HG03565 (cell line): Measurements from ENCODE around the gene ZWINT.

Experiments
- ATAC-seq: cut with Tn5 transposase; IDR thresholded peaks from one replicate; pipeline ENCODE4 v1.9.1; 2021; ENCODE audit warnings: mild to moderate bottlenecking, moderate library complexity; ENCODE audit not compliant: unreplicated experiment

The ZWINT gene, protein sequence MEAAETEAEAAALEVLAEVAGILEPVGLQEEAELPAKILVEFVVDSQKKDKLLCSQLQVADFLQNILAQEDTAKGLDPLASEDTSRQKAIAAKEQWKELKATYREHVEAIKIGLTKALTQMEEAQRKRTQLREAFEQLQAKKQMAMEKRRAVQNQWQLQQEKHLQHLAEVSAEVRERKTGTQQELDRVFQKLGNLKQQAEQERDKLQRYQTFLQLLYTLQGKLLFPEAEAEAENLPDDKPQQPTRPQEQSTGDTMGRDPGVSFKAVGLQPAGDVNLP

DNA sequence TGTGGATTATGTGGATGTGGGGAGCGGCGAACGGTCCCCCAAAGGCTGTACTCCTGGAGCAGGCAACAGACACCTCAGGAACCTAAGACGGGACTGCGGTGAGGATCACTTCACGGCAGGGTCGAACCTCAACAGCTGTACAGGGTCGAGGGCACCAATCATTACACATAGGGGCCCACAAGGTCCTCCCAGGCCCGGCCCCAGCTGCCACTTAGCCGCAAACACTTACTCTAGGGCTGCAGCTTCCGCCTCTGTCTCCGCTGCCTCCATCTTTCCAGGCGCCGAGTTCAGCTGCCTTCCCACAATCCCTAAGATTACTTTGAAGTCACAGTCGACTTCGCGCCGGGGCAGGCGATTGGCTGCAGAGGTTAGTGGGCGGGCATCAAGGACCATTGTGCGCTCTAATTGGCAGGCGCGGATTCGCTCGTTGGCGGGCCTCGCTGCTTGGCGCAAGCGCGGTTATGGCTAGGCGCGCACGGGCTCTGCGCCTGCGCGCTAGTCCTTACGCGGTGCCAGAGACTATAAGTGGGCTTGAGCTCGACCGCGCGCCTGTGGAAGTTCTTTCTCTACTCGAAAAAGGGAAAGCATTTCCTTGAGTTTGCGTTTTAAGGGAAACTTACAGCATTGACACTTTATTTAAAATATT, at the start of gene ZWINT:
TSS of gene ZWINT (minus strand) at position 293 of the 646 bp plus-strand sequence. CDS start at position 270, 23 bp downstream.
- ATAC-seq = peak; percentile 98

DNA sequence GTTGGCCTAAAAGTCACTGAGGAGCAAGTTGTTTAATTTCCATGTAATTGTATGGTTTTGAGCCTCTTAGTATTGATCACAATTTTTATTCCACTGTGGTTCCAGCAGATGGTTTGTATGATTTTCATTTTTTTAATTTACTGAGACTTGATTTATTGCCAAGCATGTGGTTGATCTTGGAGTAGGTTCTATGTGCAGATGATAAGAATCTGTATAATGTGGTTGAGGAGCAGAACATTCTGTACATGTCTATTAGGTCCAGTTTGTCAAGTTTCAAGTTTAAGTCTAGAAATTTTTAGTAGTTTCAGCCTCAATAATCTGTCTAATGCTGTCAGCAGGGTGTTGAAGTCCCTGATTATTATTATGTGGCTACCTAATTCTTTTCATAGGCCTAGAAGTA, 22.7 kb upstream of the ZWINT start:
- no peak for ATAC-seq

DNA sequence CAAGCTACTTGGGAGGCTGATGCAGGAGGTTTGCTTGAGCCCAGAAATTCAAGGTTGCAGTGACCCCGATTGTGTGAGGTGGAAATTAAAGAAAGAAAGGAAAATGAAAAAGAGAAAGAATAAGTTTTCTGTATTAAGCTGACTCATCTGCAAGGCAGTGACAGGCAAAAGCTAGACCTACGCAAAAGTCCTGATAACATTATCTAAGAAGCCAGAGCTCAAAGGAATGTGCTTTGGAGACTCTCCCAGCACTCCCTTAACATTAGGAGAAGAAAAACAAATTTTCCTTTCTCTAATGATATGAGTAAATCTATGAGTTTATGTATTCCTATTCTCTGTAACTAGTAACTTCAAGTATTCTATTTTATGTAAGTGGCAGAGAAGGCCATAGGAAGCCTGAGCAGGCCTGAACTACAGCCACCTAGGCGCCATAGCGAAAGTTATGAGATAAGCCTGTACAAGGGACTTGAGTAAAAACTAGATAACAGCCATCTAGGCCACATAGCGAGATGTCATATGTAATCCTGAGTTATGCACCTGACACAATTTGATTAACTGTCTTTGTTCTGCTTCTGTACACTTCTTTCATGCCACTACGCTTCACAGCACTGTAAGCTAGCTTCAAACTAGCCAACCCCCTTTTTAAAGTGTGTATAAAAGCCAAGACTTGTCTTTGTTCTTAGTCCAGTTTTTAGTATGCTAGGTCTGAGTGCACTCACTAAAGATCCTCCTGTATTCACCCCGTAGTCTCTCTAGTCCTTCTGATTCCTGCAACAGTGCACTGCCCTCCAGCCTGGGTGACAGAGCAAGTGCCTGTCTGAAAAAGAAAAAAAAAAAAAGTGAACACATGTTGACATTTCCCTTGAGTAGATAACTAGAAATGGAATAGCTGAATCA, 9.4 kb upstream of the ZWINT start:
- ATAC-seq = no peak

DNA sequence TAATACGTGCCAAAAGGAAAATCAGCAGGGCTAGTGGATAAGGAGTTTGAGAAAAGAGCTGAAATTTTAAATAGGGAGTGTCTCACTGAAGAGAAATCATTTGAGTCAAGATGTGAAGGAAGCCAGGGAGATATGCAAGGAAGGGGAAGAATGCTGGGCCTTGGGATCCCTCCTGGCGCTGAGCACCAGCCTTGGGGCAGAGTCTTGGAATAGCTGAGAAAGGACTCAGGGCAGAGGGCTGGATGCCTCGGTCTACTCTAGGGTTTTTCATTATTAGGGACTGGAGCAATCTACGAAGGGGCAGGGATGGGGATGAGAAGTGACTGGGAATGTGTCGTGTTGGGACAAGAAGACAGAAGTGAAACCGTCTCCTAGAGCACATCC, 484 bp downstream of the ZWINT start:
- no peak for ATAC-seq

DNA sequence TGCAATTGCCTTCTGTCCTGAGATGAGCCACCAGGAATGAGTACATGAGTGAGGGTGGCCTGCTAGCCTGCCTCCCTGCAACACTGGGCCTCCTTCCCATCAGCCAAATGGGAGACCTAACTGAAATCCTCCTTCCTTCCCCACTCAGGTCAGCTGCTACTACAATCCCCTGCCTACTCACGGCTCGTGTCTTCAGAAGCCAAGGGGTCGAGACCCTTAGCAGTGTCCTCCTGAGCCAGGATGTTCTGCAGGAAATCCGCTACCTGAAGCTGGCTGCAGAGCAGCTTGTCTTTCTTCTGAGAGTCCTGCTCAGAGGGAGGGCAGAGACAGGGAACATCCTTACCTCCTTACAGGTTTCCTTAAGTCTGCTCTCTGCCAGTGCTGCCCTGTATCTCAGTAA, 1.2 kb downstream of the ZWINT start:
- no peak for ATAC-seq

DNA sequence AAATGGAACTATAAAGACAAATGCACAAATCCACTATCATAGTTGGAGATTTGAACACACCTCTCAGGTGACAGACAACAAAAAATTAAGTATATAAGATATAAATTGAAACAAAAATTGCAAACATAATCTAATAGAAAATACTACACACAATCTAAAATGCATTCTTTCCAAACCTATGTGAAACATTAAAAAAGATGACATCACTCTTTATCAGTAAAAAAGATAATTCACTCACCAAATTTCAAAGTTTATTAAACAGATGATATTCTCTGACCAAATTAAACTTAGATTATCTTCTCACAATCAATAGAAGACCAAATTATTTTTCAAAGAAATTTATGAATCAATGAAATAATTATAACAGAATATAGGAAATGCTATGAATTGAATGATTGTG, 4.0 kb downstream of the ZWINT start:
- no peak for ATAC-seq

DNA sequence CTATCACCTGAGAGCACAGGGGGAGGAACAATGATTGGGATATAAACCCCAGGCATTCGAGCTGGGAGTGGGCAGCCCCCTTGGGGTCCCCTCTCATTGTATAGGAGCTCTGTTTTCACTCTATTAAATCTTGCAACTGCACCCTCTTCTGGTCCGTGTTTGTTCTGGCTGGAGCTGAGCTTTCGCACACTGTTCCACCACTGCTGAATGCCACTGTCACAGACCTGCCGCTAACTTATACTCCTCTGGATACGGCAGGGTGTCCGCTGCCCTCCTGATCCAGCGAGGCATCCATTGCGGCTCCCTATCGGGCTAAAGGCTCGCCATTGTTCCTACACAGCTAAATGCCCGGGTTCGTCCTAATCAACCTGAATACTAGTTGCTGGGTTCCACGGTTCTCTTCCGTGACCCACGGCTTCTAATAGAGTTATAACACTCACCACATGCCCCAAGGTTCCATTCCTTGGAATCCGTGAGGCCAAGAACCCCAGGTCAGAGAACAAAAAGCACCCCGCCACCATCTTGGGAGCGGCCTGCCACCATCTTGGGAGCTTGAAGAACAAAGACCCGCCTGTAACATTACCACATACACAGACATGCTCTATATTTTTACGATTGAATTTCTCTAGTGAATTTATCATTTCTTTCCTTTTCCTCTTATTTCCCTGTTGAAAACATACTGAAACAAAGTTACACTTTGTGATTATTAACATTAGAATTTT, 9.0 kb downstream of the ZWINT start:
- ATAC-seq = no peak

DNA sequence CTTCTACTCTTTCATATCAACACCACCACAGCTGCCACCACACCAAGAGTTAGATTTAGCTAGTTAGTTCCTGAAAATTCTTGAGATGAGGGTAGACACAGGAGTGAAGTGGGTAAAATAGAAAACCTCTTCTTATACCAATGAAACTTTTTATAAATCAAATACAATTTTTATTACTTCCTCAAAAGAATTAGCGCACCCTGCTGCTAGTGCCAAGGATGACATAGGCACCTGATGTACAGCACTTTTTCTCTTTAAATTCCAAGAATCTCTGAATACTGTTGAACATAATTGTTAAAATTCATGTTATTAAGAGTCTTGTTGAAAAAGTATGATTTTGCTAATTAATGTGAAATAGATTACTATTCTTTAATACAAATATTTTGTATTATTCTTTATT, 11.4 kb downstream of the ZWINT start:
- ATAC-seq = no peak

DNA sequence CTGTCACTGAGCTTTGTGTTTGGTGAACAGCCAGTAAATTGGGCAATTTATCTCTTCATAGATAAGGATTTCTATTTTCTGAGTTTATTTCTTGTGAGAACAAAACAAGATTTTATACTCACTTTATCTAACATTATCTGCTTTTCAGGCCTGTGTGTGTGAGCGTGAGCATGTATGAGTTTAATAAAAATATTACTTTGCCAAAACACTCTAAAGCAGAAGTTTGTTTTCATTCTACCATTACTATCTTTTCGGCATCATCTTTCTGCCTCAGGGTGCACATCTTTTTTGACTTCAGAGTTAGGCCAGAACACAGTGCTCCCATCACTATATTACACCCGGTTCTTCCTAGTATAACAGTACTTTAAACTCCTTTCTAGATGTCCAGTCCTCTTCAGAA, 13.0 kb downstream of the ZWINT start:
- ATAC-seq = no peak

DNA sequence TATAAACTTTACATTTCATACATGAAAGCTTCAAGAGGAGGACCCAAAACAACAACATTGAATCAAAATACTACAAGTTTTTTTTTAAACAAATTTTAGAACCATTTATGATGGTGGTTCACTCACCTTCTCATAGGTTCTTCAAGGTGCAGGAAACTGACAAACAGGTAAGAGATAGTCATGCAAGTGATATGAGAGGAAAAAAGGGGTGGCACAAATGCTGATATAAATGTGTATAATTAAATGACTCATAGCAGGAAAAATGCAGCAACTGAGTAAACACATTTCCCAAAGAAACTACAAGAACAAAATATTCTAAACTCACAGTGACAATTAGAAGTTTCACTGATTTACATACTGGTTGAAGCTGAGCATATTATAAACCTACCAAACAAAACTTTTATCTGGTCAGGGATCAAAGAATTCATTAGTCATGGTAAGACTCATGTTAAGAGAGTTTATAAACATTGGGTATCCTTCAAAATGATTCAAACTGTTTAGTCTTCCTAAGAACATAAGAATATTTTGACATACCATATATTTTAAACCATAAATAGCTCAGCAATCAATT, 14.1 kb downstream of the ZWINT start:
- no peak for ATAC-seq

DNA sequence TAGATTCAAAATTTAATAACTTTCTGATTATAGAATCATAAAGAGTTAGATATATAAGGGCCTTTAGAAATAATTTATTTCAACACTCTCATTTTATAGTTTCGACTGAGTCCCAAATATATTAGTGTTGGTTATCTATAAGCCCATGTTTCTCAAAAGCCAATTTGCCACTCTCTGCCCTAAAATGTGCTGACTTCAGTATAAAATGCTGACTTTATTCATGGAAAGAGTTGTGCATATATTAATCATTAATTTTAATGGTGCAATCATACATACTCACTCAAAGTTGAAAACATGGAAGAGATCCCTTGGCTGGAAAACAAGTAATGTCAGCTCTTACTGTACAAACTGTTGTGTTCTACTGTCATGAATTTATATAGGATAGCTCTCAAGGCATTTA, 19.4 kb downstream of the ZWINT start:
- no peak for ATAC-seq

DNA sequence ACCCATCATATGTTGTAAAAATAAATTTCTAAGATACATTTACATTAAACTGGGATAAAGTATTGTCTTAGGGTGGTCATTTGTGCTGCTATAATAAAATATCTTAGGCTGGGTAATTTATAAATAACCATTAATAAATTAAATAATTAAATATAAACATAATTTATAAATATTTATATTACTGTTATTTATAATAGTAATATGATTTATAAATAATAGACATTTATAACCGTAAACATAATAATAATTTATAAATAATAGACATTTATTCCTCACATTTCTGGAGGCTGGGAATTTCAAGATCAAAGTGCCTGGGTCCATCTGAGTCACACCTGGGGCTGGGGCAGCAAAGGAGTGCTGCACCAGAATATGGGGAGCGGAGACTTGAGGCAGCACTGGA, 31.1 kb downstream of the ZWINT start:
- no peak for ATAC-seq

DNA sequence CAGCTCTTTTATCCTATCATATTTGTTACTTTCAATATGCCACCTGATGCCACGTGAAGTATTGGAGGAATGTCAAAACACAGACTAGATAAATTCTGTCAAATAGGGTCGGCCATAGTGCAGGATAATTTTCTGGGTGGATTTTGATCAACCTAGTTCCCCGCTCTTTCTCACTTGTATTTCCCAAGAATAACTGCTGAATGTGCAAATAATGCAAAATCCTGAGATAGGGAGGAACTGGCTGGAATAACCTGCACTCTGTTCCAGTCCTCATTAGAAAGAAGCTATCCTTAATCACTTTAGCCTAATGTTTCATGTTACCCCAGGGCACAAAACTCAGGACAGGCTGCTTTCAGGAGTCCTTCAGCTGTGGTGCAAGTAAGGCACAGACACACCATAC, 33.9 kb downstream of the ZWINT start:
- ATAC-seq = no peak

DNA sequence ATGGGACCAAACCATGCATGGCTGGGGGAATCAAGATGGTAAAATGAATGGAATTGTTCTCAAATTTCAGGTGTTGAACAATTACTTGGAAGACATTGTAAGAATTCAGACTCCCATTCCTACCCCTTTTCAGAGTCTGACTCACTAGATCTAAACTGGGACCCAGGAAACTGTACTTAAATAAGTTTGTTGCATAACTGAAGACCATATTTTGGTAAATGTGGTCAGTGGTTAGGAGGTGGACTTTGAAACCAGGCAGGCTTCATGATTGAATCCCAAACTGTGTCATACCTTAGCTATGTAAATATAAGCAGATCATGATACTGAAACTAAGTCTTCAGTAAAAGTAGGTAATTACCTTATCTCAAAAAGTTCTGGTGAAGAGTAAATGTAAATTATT, 41.7 kb downstream of the ZWINT start:
- ATAC-seq = peak; percentile 98

DNA sequence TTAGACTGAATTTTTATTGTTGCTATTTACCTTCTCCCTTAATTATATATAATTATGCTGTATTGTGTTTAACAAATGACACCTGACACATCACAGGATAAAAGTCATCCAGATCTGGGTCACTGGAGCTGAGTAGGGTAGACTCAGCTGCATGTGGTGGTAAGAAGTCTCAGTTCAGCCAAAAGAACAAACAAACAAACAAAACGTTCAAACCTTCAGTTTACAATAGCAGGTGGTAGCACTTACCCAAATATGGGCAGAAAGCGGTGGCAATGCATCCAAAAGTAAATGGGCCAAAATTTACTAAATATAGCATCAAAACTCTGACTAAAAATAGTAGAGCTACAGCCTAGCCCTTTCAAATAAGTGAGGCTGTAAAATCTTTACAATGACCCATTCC, 42.2 kb downstream of the ZWINT start:
- ATAC-seq = peak; percentile 5

DNA sequence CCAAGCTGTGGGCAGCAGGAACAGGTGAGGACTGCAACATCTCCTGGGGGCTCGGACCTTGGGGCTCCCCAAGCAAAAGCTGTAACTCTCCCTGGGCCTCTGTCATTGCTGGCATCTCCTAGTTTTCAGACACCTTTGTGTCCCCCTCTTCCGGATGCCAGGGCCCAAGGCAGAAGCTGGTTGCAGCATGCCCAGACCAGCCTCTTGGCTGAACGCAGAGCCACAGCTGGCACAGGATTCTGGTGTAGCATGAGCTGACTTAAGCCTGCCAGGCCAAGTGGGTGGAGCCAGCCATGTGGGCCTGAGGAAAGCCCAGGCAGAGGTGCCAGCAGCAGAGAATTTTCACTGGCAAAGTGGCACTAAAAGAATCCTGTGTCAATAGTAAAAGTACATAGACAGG, 43.5 kb downstream of the ZWINT start:
- ATAC-seq = no peak

DNA sequence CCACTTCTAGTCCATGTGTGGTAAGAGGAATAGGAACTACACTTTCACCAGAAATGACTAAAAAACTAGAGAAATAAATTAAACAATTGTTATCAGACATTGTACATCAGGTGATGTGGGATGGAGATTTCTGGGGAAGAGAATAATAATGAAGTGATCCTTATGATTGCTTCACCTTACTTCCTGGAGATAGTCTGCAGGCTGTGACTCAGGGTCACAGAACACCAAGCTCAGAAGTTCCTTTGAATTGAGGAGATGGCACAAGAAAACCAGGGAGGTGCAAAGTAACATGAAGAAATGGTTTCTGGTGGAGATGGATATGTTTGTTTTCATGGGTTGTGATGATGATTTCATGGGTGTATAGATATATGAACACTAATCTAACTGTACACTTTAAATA, 44.5 kb downstream of the ZWINT start:
- ATAC-seq = no peak
